ENCODE measurements around the gene MYO1C.

MYO1C gene, protein sequence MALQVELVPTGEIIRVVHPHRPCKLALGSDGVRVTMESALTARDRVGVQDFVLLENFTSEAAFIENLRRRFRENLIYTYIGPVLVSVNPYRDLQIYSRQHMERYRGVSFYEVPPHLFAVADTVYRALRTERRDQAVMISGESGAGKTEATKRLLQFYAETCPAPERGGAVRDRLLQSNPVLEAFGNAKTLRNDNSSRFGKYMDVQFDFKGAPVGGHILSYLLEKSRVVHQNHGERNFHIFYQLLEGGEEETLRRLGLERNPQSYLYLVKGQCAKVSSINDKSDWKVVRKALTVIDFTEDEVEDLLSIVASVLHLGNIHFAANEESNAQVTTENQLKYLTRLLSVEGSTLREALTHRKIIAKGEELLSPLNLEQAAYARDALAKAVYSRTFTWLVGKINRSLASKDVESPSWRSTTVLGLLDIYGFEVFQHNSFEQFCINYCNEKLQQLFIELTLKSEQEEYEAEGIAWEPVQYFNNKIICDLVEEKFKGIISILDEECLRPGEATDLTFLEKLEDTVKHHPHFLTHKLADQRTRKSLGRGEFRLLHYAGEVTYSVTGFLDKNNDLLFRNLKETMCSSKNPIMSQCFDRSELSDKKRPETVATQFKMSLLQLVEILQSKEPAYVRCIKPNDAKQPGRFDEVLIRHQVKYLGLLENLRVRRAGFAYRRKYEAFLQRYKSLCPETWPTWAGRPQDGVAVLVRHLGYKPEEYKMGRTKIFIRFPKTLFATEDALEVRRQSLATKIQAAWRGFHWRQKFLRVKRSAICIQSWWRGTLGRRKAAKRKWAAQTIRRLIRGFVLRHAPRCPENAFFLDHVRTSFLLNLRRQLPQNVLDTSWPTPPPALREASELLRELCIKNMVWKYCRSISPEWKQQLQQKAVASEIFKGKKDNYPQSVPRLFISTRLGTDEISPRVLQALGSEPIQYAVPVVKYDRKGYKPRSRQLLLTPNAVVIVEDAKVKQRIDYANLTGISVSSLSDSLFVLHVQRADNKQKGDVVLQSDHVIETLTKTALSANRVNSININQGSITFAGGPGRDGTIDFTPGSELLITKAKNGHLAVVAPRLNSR

GRCh38 chr17:1492249-1493206 lies at the start of gene MYO1C:
MYO1C (minus strand) TSS chr17:1492686; CDS start chr17:1492487, 199 bp downstream.
- no peak for TF ChIP-seq CTCF (IDR thresholded peaks at IDR 0.05)

DNA sequence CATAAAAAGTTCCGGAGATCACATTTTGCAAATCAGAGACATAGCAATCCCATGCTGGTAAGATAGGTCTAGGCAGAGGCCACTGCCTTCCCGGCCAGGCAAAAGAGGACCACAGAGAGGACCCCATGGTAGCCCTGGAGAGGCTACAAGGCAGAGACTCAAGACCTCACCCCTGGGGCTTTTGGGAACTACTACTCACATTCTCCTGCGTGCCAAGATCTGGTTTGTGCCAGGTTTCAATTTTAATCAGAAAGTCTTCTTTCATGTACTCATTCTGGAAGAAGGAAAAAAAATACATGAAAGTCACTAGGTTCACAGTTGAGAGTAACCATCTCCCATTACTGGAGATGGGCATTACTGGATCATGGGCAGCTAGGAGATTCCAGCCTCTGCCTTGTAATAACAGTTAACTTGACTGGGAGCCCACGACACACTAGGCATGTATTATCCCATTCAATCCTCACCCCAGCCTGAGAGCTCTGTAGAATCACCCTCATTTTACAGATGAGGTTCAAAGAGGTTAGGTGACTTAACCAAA lies 49.0 kb upstream of the MYO1C start:
- TF ChIP-seq CTCF (IDR thresholded peaks at IDR 0.05): no peak

GRCh38 chr17:1539811-1540210 lies 47.3 kb upstream of the MYO1C start:
- no peak for TF ChIP-seq CTCF (IDR thresholded peaks at IDR 0.05)

DNA sequence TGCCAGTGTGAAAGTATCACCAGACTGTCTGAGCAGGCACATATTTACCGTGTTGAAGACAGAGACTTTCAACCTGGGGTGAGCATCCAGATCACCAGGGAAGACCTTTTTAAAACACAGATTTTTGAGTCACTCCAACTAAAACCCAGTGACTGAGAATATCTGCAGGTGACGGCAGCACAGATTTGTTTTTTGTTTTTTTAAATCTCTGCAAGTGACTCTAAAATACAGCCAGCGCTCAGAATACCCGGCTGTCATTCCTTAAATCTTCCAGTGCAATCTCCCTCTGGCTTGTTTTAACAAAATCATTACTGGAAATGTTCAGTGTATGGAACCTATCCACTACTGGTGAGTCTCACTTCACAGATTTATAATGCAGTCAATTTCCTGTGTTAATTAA lies 43.3 kb upstream of the MYO1C start:
- TF ChIP-seq CTCF (IDR thresholded peaks at IDR 0.05): no peak

GRCh38 chr17:1533661-1534325 lies 41.3 kb upstream of the MYO1C start:
- TF ChIP-seq CTCF (IDR thresholded peaks at IDR 0.05): no peak

DNA sequence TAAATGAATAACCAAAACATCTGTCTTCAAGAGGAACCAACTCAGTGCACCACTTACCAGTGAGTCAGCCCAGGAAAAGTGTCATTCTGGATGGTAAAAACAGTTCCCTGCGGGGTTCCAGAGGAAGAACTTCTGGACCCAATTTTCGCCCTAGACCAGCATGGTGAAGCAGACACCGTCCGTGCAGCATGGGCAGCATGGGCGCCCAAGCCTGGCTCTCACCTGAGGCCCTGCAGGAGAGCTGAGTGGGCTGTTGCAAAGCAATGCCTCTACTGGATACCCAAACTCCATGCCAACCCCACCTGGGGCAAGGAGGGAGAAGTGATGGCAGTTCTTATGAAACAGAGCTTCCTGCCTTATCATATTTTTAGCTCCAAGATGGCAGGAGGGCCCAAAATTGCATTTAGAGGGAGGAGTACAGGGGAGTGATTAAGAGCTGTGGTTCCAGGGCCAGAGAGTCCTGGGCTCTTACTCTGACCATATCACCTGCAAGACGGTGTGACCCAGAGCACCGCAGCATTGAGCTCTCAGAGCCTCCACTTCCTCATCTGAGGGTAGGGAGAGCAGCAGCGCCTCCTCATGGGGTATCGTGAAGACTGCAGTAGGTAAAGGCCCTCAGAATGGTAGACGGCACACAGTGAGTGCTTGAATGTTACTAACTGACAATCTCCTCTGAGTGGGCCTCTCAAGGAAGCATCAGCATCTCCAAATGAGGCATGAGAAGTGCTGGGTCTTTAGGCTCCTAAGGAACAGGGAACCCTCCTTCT lies 40.5 kb upstream of the MYO1C start:
- TF ChIP-seq CTCF (IDR thresholded peaks at IDR 0.05): no peak

All from LNCAP (cell line).